T-cell (primary cell): Measurements from ENCODE around the gene TMEM256. TPM values are rescaled to one million over a fixed set of nuclear protein-coding genes. Genes with fewer than 3 reads are reported as not detected.
A peak's percentile ranks its signal among the peaks of the same experiment; 100 is the strongest.

Source experiments
- ATAC-seq, 4 experiments: fragments of 200-7000 bp in 3 of 4; fragments of 150-1000 bp in 1 of 4; cut with Tn5 transposase; replicated peaks in 1 of 4; 1 replicate in 3 of 4; 2 replicates in 1 of 4; pipeline ENCODE4 v1.10.0; 2021; ENCODE audit warnings: moderate library complexity in 3 of 4, mild to moderate bottlenecking in 2 of 4, moderate number of reproducible peaks in 1 of 4
- CTCF ChIA-PET, 2 donors: fragments of 300-600 bp; sonication (Branson Sonifier 250); formaldehyde crosslinking; loops; one replicate each; lab custom pipeline; 2022; ENCODE audit warnings: antibody characterized with exemption in 2 of 2; lab: Charles Lee
- POLR2A ChIA-PET, 2 donors: fragments of 300-600 bp; sonication (Branson Sonifier 250); formaldehyde crosslinking; loops; one replicate each; lab custom pipeline; 2022; ENCODE audit warnings: antibody characterized with exemption in 2 of 2; lab: Charles Lee
- DNase-seq, 35 experiments: peaks; one replicate each; pipeline versions ENCODE4 v3.0.0 to v3.0.0-alpha.2; 2013 to 2023
- H3K27ac ChIP-seq: one replicate; pipeline ENCODE4 v1.5.1; 2013; ENCODE audit warnings: low read length
- H3K27me3 ChIP-seq, 2 experiments: replicated peaks in 1 of 2; 1 replicate in 1 of 2; 2 replicates in 1 of 2; pipeline versions ENCODE4 v1.6.1 to v1.7.0; 2013; ENCODE audit warnings: low read length in 1 of 2, mixed read lengths in 1 of 2; ENCODE audit not compliant: control insufficient read depth in 2 of 2, insufficient read depth in 2 of 2; ENCODE audit errors: extremely low read depth in 1 of 2
- H3K36me3 ChIP-seq, 2 donors: 1 replicate in 1 of 2; 2 replicates in 1 of 2; pipeline versions ENCODE4 v1.6.1 to v1.7.0; 2013; ENCODE audit warnings: low read length in 1 of 2; ENCODE audit not compliant: control insufficient read depth in 2 of 2, insufficient read depth in 1 of 2; ENCODE audit errors: extremely low read depth in 1 of 2
- H3K4me1 ChIP-seq, 2 experiments: 1 replicate in 1 of 2; 2 replicates in 1 of 2; pipeline versions ENCODE4 v1.6.1 to v1.7.0; 2013; ENCODE audit warnings: low read length in 2 of 2, mixed read lengths in 1 of 2; ENCODE audit not compliant: insufficient read depth in 2 of 2, control insufficient read depth in 1 of 2; ENCODE audit errors: extremely low read depth in 1 of 2
- H3K4me3 ChIP-seq, 2 donors: 1 replicate in 1 of 2; 2 replicates in 1 of 2; pipeline versions ENCODE4 v1.5.1 to v1.7.0; 2013; ENCODE audit warnings: mild to moderate bottlenecking in 2 of 2, low read length in 1 of 2, moderate library complexity in 1 of 2; ENCODE audit not compliant: control insufficient read depth in 1 of 2; ENCODE audit errors: extremely low read depth in 1 of 2
- H3K9me3 ChIP-seq: 2 replicates; pipeline ENCODE4 v1.7.0; 2013
- H3K27ac Mint-ChIP-seq, 2 donors: one replicate each; pipeline ENCODE4 v1.8.0; 2020 to 2021; ENCODE audit warnings: mild to moderate bottlenecking in 2 of 2, mixed read lengths in 2 of 2
- H3K27me3 Mint-ChIP-seq, 2 donors: one replicate each; pipeline ENCODE4 v1.8.0; 2021 to 2022; ENCODE audit warnings: mixed read lengths in 2 of 2
- H3K36me3 Mint-ChIP-seq: one replicate; pipeline ENCODE4 v1.8.0; 2021; ENCODE audit warnings: mixed read lengths
- H3K4me1 Mint-ChIP-seq, 3 donors: one replicate each; pipeline ENCODE4 v1.8.0; 2020 to 2022; ENCODE audit warnings: mixed read lengths in 3 of 3, mild to moderate bottlenecking in 1 of 3
- H3K4me3 Mint-ChIP-seq, 3 donors: one replicate each; pipeline ENCODE4 v1.8.0; 2020 to 2022; ENCODE audit warnings: mild to moderate bottlenecking in 3 of 3, mixed read lengths in 3 of 3, moderate library complexity in 3 of 3
- H3K9me3 Mint-ChIP-seq, 3 donors: one replicate each; pipeline ENCODE4 v1.8.0; 2020 to 2022; ENCODE audit warnings: mixed read lengths in 3 of 3
- WGBS: methylation state at CpG from one replicate; pipeline ENCODE4 v1.1.5; 2013; ENCODE audit warnings: missing lambda C conversion rate; ENCODE audit not compliant: insufficient coverage; 5-methylcytosine and 5-hydroxymethylcytosine counted together
- total RNA-seq, 35 experiments: library from RNA in 6 of 35; stranded (reverse) in 6 of 35; fragments of 120-200 nt in 1 of 35; gene quantifications; one replicate each; pipeline versions ENCODE4 v1.2.1 to v1.2.4 and lab custom pipeline; 2013 to 2026

Gene TMEM256
- total RNA-seq, 5 donors from 2014 or later (not counting 1 experiment from before 2014, with no cell fraction given): 28.7 to 48.9 (median 45.6) TPM

GRCh38 chr17:7435676-7436555, 32.0 kb upstream of the TMEM256 start:
- Mint-ChIP-seq H3K4me1 (peaks cover 41 to 48% (median 44%) of the 10 kb centered on the region in 3 donors), H3K36me3 (no peaks in the 10 kb centered on the region), H3K27ac (peak overlapping the region; percentile 95 to 96), H3K27me3 (peaks cover 12 to 20% of the 10 kb centered on the region in 2 donors), H3K4me3 (peak overlapping the region; percentile 92 to 96 (median 93)), H3K9me3 (no peaks in the 10 kb centered on the region)
- WGBS: 12% methylated on average over 49 of the region's 49 CpGs
- no peaks in the 10 kb centered on the region for H3K9me3 ChIP-seq
- CTCF ChIA-PET: interaction anchor here (0.5 to 2.9 kb wide), 29 partner anchors 10 to 390 kb away, joined by 3 to 26 read pairs (median 5); partner anchors contain the start of genes GABARAP (in 1 of the 2), SENP3 (in 1 of the 2), TMEM256 (in 1 of the 2) and TP53 (in 1 of the 2)
- peak overlapping the region; percentile 83 for H3K27ac ChIP-seq
- DNase-seq (peak in 34 of 35 experiments; percentile 24 to 76 (median 43)), ATAC-seq (peak; percentile 44 to 52 (median 48))
- peaks cover 0 to 35% of the 10 kb centered on the region in 2 experiments for H3K27me3 ChIP-seq
- H3K4me3 ChIP-seq: peak overlapping the region; percentile 78 to 86
- peaks cover 13 to 58% of the 10 kb centered on the region in 2 experiments for H3K4me1 ChIP-seq
- no peaks in the 10 kb centered on the region for H3K36me3 ChIP-seq
- POLR2A ChIA-PET: interaction anchor here in 1 of 2 donors (0.6 to 2.9 kb wide), 7 partner anchors 8 to 251 kb away, joined by 3 to 21 read pairs (median 6); partner anchors contain the start of genes POLR2A, TMEM256 and TP53

- ATAC-seq (no peak), DNase-seq (no peak)
- peaks cover 14 to 20% (median 17%) of the 10 kb centered on the region in 3 donors for H3K4me1 Mint-ChIP-seq
- no peak overlapping the region for H3K27ac Mint-ChIP-seq
- peaks cover 0 to 22% of the 10 kb centered on the region in 2 experiments for H3K4me1 ChIP-seq
- POLR2A ChIA-PET: no interaction called here
- no peak overlapping the region for H3K27ac ChIP-seq
- H3K9me3 ChIP-seq: no peaks in the 10 kb centered on the region
- H3K36me3 Mint-ChIP-seq: no peaks in the 10 kb centered on the region
- no peaks in the 10 kb centered on the region for H3K27me3 ChIP-seq
- H3K9me3 Mint-ChIP-seq: no peaks in the 10 kb centered on the region
- CTCF ChIA-PET: no interaction called here
- H3K36me3 ChIP-seq: no peaks in the 10 kb centered on the region
- no peak overlapping the region for H3K4me3 Mint-ChIP-seq
- H3K27me3 Mint-ChIP-seq: no peaks in the 10 kb centered on the region
- H3K4me3 ChIP-seq: no peak overlapping the region
- WGBS: 93% methylated on average over 11 of the region's 11 CpGs
These were observed 28.4 kb upstream of the TMEM256 start for GRCh38 chr17:7432296-7432695.

DNA sequence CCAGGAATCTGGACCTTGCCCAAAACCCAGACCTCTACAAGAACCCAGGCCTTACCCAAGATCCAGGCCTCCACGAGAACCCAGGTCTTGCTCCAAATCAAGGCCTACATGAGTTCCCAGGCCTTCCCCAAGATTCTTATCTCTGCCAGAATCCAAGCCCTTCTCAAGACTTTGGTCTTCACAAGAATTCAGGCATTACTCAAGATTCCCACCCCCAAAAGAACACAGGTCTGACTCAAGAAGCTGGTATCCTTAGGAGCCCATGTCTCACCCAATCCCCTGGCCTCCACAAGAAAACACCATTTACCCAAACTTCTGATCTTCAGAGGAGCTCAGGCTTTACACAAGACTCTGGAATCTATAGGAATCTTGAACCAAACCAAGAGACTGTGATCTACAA, 27.3 kb upstream of the TMEM256 start:
- 83% methylated on average over 1 of the region's 1 CpG for WGBS
- Mint-ChIP-seq H3K4me1 (peaks cover 8 to 12% (median 10%) of the 10 kb centered on the region in 3 donors), H3K27me3 (no peaks in the 10 kb centered on the region), H3K4me3 (no peak overlapping the region), H3K36me3 (no peaks in the 10 kb centered on the region), H3K9me3 (no peaks in the 10 kb centered on the region), H3K27ac (no peak overlapping the region)
- Histone ChIP-seq H3K4me3 (no peak overlapping the region), H3K36me3 (no peaks in the 10 kb centered on the region), H3K4me1 (peaks cover 0 to 12% of the 10 kb centered on the region in 2 experiments), H3K27ac (no peak overlapping the region), H3K27me3 (no peaks in the 10 kb centered on the region), H3K9me3 (no peaks in the 10 kb centered on the region)
- ATAC-seq (no peak), DNase-seq (no peak)
- ChIA-PET CTCF (interaction anchor here in 1 of 2 donors (0.5 kb wide), 1 partner anchor 36 kb away, joined by 6 read pairs; no protein-coding TSS in a partner anchor), POLR2A (no interaction called here)

- Mint-ChIP-seq H3K27me3 (no peaks in the 10 kb centered on the region), H3K36me3 (no peaks in the 10 kb centered on the region), H3K4me1 (peaks cover 0 to under 1% (median 0%) of the 10 kb centered on the region in 3 donors), H3K9me3 (no peaks in the 10 kb centered on the region), H3K4me3 (no peak overlapping the region), H3K27ac (no peak overlapping the region)
- Histone ChIP-seq H3K4me1 (peaks cover 0 to under 1% of the 10 kb centered on the region in 2 experiments), H3K36me3 (no peaks in the 10 kb centered on the region), H3K9me3 (no peaks in the 10 kb centered on the region), H3K4me3 (no peak overlapping the region), H3K27me3 (no peaks in the 10 kb centered on the region), H3K27ac (no peak overlapping the region)
- POLR2A ChIA-PET: no interaction called here
- DNase-seq (no peak), ATAC-seq (no peak)
- CTCF ChIA-PET: no interaction called here
- WGBS: 86% methylated on average over 10 of the region's 10 CpGs
These were observed 25.8 kb upstream of the TMEM256 start for GRCh38 chr17:7429722-7430121.

DNA sequence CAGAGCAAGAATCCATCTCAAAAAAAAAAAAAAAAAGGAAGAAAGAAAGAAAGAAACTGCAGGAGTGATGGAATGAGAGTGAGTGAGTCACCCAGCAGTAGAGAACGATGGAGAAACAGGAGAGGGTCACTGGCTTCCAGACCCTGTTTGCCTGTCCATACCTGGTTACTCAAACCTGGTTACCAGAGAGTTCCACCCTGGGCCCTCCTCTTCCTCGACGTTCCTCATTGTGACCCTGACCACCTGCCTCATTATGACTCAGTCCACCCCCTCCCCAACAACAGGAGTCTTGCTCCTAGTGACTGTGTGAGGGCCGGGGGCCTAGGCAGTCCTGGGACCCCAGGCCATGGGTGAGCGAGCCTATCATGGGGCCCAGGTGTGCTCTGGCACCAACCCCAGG, 24.7 kb upstream of the TMEM256 start, which contains the start of gene SPEM3:
Gene SPEM3 (plus strand): TSS at position 301 of the 400 bp plus-strand sequence. CDS start 46 bp downstream, at position 347.
- Mint-ChIP-seq H3K9me3 (no peaks in the 10 kb centered on the region), H3K36me3 (no peaks in the 10 kb centered on the region), H3K27me3 (no peaks in the 10 kb centered on the region), H3K4me3 (no peak within 1 kb of the TSS), H3K27ac (no peak within 1 kb of the TSS), H3K4me1 (no peaks in the 10 kb centered on the region)
- H3K9me3 ChIP-seq: no peaks in the 10 kb centered on the region
- 49% methylated on average over 4 of the region's 5 CpGs for WGBS
- no peak within 1 kb of the TSS for H3K27ac ChIP-seq
- CTCF ChIA-PET: no interaction called here
- ATAC-seq (no peak), DNase-seq (no peak)
- POLR2A ChIA-PET: no interaction called here
- no peak within 1 kb of the TSS for H3K4me3 ChIP-seq
- no peaks in the 10 kb centered on the region for H3K36me3 ChIP-seq
- H3K4me1 ChIP-seq: no peaks in the 10 kb centered on the region
- no peaks in the 10 kb centered on the region for H3K27me3 ChIP-seq

GRCh38 chr17:7427549-7427948, 23.7 kb upstream of the TMEM256 start:
- H3K27me3 ChIP-seq: peaks cover 0 to 2% of the 10 kb centered on the region in 2 experiments
- no peaks in the 10 kb centered on the region for H3K36me3 Mint-ChIP-seq
- no peak overlapping the region for H3K4me3 ChIP-seq
- no peaks in the 10 kb centered on the region for H3K9me3 Mint-ChIP-seq
- H3K27ac ChIP-seq: no peak overlapping the region
- ATAC-seq (no peak), DNase-seq (no peak)
- no peaks in the 10 kb centered on the region for H3K27me3 Mint-ChIP-seq
- CTCF ChIA-PET: no interaction called here
- no peak overlapping the region for H3K4me3 Mint-ChIP-seq
- H3K4me1 ChIP-seq: no peaks in the 10 kb centered on the region
- no peaks in the 10 kb centered on the region for H3K4me1 Mint-ChIP-seq
- 87% methylated on average over 7 of the region's 7 CpGs for WGBS
- POLR2A ChIA-PET: no interaction called here
- H3K27ac Mint-ChIP-seq: no peak overlapping the region
- H3K9me3 ChIP-seq: no peaks in the 10 kb centered on the region
- no peaks in the 10 kb centered on the region for H3K36me3 ChIP-seq
